ENCODE results near the gene EIF4E2. TPM values are rescaled to one million over a fixed set of nuclear protein-coding genes. Genes with fewer than 3 reads are reported as not detected.
A peak's percentile ranks its signal among the peaks of the same experiment; 100 is the strongest.

The EIF4E2 gene
- total and polyA plus RNA-seq, 2 of the 13 experiments (the other 11 are each of a cell fraction or from before 2014, with no cell fraction given) = 25.0 to 101 TPM

DNA sequence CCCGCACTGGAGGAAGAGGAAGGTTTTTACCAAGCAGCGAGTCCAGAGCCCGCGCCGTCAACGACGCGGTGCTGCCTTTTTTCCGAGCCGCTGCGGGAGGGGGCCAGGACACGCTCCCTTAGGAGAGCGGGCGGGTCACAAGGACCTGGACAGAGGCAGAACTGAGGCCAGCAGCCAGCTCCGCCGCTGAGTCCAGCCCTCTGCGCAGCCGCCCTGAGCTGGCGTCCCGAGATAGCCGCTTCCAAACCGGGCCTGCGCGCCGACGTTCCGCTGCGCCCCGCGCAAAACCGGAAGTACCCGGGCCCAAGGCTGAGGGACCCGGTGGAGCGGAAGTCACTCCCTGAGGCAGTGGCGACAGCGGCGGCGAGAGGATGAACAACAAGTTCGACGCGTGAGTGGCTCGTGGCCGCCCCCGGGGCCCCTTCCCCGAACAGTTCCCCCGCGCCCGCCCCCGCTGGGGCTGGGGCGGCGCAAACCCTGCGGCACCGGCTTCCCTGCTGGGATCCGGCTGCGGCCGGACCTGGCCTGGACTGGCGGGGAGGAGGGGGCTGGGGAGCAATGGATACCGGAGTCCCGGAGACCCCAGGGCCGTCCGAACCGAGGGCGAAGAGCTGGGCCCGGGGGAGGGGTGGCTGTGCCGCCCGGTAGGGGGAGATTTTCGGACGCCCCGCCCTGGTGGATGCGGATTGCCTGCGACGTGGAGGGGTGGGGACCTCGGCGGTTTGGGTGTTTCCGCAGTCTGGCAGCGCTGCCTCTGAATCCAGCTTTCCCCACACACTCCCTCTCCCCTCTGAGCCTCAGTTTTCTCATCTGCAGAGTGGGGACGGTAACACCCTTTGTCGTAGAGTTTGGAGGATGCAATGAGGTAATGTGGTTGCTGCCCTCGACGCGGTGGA, at the start of gene EIF4E2, which contains the start of gene TIGD1 (continued):
- TF ChIP-seq, protein P1, sequence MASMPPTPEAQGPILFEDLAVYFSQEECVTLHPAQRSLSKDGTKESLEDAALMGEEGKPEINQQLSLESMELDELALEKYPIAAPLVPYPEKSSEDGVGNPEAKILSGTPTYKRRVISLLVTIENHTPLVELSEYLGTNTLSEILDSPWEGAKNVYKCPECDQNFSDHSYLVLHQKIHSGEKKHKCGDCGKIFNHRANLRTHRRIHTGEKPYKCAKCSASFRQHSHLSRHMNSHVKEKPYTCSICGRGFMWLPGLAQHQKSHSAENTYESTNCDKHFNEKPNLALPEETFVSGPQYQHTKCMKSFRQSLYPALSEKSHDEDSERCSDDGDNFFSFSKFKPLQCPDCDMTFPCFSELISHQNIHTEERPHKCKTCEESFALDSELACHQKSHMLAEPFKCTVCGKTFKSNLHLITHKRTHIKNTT (CRISPR knock-in tag; IDR thresholded peaks at IDR 0.05) = peak; percentile 49; the same call in 1 of the 2 replicates
- TF ChIP-seq ZC3H4 (CRISPR knock-in tag; IDR thresholded peaks at IDR 0.05; ENCODE audit: borderline replicate concordance) (peak; percentile 31; the same call in 1 of the 2 replicates), DNMT1 (CRISPR knock-in tag; IDR thresholded peaks at IDR 0.05) (peak; percentile 96; the same call in 1 of the 2 replicates), ZNF547 (CRISPR knock-in tag; IDR thresholded peaks at IDR 0.05) (peak; percentile 100), REL (CRISPR knock-in tag; conservative IDR thresholded peaks at IDR 0.05) (peak; percentile 99), MZF1 (CRISPR knock-in tag; IDR thresholded peaks at IDR 0.05; ENCODE audit: borderline replicate concordance) (peak; percentile 91), SOX5 (CRISPR knock-in tag; IDR thresholded peaks at IDR 0.05; ENCODE audit: borderline replicate concordance) (peak; percentile 87), ZNF430 (CRISPR knock-in tag; IDR thresholded peaks at IDR 0.05) (peak; percentile 99), RFX3 (CRISPR knock-in tag; IDR thresholded peaks at IDR 0.05) (no peak), SMAD1 (CRISPR knock-in tag; IDR thresholded peaks at IDR 0.05; ENCODE audit: borderline replicate concordance, low read depth) (peak; percentile 96; the same call in 1 of the 2 replicates), ZFX (CRISPR knock-in tag; IDR thresholded peaks at IDR 0.05; ENCODE audit: low read depth) (peak; percentile 95)
- TF ChIP-seq, protein P2, sequence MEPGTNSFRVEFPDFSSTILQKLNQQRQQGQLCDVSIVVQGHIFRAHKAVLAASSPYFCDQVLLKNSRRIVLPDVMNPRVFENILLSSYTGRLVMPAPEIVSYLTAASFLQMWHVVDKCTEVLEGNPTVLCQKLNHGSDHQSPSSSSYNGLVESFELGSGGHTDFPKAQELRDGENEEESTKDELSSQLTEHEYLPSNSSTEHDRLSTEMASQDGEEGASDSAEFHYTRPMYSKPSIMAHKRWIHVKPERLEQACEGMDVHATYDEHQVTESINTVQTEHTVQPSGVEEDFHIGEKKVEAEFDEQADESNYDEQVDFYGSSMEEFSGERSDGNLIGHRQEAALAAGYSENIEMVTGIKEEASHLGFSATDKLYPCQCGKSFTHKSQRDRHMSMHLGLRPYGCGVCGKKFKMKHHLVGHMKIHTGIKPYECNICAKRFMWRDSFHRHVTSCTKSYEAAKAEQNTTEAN (CRISPR knock-in tag; conservative IDR thresholded peaks at IDR 0.05) = peak; percentile 98
- TF ChIP-seq, protein P3, sequence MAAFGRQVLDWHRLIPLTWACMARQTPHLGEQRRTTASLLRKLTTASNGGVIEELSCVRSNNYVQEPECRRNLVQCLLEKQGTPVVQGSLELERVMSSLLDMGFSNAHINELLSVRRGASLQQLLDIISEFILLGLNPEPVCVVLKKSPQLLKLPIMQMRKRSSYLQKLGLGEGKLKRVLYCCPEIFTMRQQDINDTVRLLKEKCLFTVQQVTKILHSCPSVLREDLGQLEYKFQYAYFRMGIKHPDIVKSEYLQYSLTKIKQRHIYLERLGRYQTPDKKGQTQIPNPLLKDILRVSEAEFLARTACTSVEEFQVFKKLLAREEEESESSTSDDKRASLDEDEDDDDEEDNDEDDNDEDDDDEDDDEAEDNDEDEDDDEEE (CRISPR knock-in tag; IDR thresholded peaks at IDR 0.05) = peak; percentile 100

All from HepG2 (cell line).